GM04503 (cell line): ENCODE measurements around the gene RIPK4.

Source experiments
- DNase-seq: peaks from one replicate; pipeline ENCODE4 v3.0.0-alpha.2; 2012; ENCODE audit warnings: low read depth

The RIPK4 gene

DNA sequence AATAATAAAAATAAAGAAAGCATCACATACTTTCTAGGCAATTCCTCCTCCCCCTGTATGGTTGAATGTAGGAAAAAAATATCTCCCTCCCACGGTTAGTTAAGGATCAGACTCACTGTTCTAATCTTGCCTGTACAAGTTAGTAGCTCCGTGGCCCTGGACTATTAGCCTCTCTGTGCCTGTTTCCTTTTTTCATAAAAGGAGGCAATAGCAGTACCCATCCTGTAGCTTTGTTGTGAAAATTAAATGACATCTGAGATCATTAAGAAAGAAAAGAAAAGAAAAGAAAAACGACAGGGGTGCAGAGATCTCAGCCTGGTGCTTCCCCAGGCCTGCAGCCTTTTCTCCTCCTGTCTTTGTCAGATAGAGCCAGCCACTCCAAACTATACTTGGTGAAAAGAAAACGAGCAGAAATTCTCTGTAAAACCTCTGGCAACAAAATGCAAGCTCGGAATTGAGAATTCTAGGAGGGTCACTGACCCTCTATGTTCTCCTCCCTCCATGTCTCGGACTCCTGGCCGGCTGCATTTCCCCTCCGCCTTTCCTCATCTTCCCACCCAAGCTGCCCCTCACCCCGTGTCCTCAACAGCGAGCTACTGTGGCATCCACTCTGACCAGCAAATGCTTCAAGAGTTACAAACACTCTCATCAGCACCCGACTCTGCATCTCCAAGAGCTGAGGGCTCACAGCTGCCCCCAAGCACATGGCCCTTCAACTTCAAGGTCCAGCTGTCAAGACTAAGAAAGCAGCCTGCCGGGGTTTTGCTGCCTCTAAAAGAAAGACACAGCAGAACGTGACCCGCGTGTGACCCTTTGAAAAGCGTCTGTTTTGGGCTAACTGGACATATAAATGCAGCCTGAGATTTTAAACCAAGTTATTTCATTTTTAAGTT, 13.6 kb downstream of the RIPK4 start:
- DNase-seq, result no peak

DNA sequence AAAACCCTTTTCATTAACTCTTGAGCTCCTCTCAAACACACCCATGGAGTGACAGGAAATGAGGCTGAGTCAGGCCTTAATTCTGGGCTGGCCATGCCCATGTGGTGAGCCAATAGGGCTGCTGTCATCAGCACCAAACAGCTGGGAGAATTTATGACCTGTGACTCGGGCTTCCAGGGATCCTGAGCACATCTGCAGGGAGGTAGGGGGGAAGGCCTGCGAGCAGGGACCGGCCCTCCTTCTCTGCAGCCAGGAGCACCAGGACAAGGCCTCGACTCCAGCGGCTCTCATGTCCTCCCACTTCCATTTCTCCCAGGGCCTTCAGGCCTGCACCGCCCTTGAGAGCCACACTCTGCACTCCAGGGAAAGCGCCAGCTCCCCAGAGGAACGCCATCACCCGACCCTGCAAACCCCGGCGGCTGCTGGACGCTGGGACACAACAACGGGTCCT, 14.6 kb downstream of the RIPK4 start:
- peak; percentile 62 for DNase-seq

DNA sequence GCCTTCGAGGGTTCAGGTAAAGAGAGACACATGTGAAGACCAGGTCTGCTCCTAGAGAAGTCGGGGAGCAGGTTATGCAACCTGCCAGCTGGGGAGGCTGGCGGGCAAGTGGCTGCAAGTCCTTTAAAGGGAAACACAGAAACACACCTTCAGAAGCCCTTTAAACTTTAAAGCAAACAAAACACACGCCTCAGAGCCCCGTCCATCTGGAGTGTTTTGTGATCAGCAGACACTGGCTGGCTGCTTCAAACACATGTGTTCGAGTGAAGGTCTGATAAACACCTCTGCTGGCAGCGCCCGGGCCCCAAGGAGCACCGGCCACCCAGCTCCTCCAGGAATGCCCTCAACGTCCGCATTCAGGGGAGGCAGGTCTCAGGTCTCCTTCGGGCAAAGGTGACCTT, 15.2 kb downstream of the RIPK4 start:
- DNase-seq, result no peak

DNA sequence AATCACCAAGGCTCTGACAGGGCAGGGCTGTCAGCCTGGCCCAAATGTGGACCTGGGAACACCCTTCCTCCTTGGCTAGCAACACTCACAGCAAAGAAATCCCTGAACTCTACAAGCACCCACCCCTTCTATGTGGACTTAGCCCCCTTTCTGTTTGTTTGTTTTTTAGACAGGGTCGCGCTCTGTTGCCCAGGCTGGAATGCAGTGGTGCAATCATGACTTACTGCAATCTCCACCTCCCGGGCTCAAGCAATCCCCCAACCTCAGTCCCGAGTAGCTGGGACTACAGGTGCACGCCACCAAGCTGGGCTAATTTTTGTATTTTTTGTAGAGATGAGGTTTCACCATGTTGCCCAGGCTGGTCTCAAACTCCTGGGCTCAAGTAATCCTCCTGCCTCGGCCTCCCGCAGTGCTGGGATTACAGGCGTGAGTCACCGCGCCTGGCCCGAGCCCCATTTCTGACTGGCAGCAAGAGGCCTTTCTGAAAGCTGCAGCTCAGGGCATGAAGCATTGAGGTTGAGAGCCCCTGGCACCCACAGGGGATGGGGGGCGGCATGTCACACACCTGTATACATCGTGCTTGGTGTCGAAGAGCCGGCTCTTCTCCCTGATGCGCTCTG, 16.2 kb downstream of the RIPK4 start:
- DNase-seq, result no peak

GRCh38 chr21:41750051-41750450, 16.8 kb downstream of the RIPK4 start:
- no peak for DNase-seq

DNA sequence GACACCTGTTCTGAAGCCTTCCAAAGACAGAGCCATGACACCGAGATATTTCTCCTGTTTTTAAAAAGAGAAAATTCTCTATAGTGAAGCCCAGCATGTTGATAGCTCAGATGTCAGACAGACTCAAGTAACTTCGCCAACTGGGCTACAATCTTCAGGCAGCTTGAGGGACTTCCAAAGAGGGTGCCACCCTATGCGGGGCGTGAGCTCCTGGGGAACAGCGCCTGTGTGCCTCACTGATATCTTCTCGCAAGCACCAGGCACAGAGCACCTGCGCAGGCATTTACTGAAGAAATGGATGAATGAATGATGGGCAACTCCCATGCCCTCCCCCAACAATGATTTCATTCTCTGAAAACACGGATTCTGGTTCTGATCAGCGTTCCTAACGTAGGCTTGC, 17.6 kb downstream of the RIPK4 start:
- DNase-seq, result no peak

GRCh38 chr21:41747943-41748738, 18.7 kb downstream of the RIPK4 start:
- no peak for DNase-seq

DNA sequence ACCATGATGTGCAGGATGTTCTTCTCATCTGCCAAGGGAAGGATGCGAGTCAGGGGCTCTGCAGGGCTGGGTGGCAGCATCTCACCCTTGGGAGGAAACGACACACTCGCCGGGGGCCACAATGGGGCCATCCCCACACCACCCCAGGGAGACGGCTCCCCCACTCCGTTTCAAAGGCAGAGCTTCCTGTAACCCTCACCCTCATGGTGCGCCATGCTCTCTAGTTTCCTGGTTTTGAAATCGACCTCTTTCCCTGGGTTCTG, 20.2 kb downstream of the RIPK4 start:
- DNase-seq, result no peak

DNA sequence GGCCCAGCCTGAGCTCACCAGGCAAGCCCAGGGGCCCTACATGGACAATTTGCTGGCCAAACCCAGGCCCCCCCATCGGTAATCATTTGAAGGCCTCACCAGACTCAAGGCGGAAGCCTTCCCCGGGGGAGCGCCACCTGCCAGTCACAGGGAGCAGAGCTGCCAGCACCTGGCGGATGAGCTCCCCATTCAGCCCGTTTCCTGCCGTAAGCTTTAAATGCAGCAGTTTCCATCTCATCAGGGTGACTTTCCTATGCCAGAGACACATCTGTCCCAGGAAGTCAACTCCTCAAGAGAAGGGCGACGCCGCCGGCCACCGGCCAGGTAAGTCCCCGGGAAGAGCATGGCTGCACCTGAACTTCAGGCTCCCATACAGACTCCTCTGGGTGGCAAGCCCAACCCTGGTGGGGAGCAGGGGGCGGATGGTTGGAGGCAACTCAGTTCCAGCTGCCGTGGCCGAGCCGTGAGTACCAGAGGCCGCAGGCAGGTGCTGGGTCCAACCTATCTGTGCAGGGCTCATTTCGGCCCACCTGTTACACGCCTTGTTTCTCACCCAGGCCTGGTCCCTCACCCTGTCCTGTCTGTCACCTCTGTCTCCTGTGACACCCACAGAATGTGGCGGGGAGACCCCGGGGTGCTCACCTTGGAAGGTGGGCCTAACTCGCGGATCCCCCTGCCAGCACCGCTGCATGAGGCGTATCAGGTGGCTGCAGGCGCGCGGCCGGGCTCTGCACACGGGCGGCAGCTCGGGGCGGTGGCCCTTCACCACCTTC, 20.7 kb downstream of the RIPK4 start:
- no peak for DNase-seq

- no peak for DNase-seq
Observed at GRCh38 chr21:41745026-41745820, 21.6 kb downstream of the RIPK4 start.

DNA sequence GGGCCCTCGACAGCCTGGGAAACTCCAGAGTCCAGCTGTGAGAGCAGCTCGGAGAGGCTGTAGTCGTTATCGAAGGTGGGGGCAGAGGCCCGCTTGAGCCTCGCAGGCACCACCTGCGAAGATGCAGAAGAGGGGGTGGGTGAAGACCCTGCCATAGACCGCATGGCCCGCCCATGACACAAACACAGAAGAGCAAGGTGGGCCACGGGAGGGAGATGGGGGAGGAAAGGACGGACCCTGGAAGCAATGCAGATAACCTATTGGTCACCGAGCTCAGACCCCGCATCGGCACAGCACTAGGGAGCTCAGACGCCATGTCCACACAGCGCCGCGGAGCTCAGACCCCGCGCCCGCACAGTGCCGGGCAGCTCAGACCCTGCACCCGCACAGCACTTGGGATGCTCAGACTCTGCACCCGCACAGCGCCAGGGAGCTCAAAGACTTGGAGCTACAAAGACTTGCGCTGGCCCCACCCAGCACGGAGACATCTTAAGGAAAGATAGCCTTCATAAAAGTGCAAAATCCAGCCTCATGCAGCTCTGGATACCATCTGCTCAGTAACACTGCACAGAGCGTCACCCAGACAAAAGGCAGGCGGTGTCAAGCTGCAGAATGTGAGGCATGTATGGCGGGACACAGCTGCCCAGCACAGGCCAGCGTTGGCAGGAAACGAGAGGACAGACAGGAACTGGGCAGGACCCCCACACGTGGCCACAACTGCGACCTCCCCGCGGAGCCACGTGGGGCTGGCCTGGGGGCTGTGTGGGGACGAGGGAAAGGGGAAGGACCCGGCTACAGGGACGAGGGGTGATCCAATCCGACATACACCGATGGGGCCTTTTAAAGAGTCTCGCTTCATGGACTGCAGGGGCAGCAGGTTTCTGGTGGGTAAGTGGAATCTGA, 22.6 kb downstream of the RIPK4 start:
- DNase-seq, result no peak

GRCh38 chr21:41743321-41744027, 23.4 kb downstream of the RIPK4 start:
- no peak for DNase-seq

- no peak for DNase-seq
Observed at GRCh38 chr21:41742073-41742875, 24.6 kb downstream of the RIPK4 start.

DNA sequence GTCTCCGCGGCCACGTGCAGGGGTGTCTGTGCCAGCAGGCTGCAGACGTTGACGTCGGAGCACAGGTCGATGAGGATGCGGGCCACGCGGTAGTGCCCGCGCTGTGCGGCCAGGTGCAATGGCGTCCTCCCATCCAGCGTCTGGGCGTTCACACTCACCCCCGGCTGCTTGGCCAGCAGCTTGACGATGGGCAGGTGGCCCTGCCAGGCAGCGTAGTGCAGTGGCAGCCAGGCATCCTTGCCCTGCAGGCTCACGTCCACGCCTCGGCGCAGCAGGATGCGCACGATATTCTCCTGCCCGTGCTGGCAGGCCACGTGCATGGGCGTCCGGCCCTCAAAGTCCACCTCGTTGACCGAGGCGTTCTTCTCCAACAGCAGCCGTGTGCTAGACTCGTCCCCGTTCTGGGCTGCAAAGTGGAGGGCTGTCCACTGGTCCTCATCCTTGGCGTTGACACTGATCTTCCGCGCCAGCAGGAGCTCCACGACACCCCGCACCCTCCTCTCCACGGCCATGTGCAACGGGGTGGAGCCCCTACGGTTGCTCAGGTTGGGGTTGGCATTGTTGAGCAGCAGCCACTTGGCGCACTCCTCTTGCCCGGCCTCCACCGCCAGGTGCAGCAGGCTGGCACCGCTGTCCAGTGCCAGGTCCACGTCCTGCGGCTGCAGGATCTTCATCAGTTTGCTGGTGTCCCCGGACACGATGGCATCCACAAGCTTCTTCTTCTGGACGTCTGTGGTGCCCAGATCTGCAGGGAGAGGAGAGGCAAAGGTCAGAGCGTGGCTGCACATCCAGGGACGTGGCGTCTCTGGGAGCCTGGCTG, 25.4 kb downstream of the RIPK4 start:
- DNase-seq, result no peak

GRCh38 chr21:41740604-41741252, 26.1 kb downstream of the RIPK4 start:
- DNase-seq, result no peak

GRCh38 chr21:41739936-41740335, 26.9 kb downstream of the RIPK4 start:
- DNase-seq, result no peak

DNA sequence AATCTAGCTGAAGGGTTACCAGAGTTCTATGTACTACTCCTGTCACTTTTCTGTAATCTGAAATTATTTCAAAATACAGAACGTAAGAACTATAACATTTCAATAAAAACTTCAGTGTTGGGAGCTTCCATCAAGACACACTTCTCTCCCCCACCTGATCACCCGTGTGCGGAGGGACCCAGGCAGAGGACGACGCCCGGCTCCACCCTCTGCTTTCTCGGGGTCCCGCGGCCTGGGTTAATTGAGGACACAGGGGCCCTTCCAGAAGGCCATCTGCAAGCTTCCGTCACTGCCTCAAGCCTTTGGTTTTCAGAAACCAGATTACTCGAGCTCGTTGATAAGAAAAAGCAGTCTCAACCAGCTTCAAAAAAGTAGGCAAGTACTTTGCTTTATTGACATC, 27.8 kb downstream of the RIPK4 start:
- DNase-seq, result no peak
